HAP-1 (cell line): ENCODE measurements around the gene CDC37L1.
A peak's percentile ranks its signal among the peaks of the same experiment; 100 is the strongest.

Experiments
- DNase-seq, 2 experiments: peaks; one replicate each; pipeline ENCODE4 v3.0.0-alpha.2; 2016 to 2020; ENCODE audit warnings: low spot score in 2 of 2
- H3K27me3 ChIP-seq: fragments of 250-450 bp; sonication (Bioruptor Pico); 2 replicates; pipeline ENCODE4 v1.5.1; 2020; ENCODE audit warnings: low read depth, mild to moderate bottlenecking, moderate library complexity
- H3K36me3 ChIP-seq: fragments of 250-450 bp; sonication (Bioruptor Pico); replicated peaks from 2 replicates; pipeline ENCODE4 v1.5.1; 2020; ENCODE audit warnings: mild to moderate bottlenecking
- H3K4me1 ChIP-seq: fragments of 250-450 bp; sonication (Bioruptor Pico); 2 replicates; pipeline ENCODE4 v1.5.1; 2020; ENCODE audit warnings: mild to moderate bottlenecking
- H3K4me3 ChIP-seq: fragments of 250-450 bp; sonication (Bioruptor Pico); 2 replicates; pipeline ENCODE4 v1.5.1; 2020; ENCODE audit warnings: mild to moderate bottlenecking, moderate library complexity
- H3K9me3 ChIP-seq: fragments of 250-450 bp; sonication (Bioruptor Pico); 2 replicates; pipeline ENCODE4 v1.5.1; 2020; ENCODE audit warnings: mild to moderate bottlenecking, moderate library complexity
- in situ Hi-C: fragments of 300-500 bp; cut with MboI; formaldehyde crosslinking; loops from 3 replicates; pipeline ENCODE4 v1.14.3; 2020; ENCODE audit warnings: low sequenced_read_pairs, inconsistent platforms, mixed read lengths

Gene CDC37L1

DNA sequence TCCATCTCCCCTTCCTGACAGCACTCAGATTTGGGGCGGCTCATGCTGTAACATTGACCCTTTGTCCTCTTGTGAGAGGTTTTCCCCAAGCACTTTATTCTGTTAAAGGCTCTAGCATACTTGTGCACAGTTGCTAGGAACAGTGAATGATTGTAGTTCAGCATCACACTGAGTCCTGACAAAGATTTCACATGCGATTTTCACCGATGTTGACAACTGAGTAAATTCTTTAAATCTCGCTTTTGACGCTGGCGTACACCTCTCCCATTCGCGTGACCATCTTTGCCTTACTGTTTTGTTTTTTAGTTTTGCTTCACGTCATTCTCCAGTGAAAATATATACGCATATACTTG lies 780 bp downstream of the CDC37L1 start:
- Histone ChIP-seq H3K36me3 (peaks cover 5% of the 10 kb centered on the region), H3K27me3 (no peaks in the 10 kb centered on the region), H3K9me3 (no peaks in the 10 kb centered on the region), H3K4me1 (peaks cover 19% of the 10 kb centered on the region), H3K4me3 (peak overlapping the region; percentile 55)
- in situ Hi-C loops, result no loop called here
- DNase-seq, result no peak

DNA sequence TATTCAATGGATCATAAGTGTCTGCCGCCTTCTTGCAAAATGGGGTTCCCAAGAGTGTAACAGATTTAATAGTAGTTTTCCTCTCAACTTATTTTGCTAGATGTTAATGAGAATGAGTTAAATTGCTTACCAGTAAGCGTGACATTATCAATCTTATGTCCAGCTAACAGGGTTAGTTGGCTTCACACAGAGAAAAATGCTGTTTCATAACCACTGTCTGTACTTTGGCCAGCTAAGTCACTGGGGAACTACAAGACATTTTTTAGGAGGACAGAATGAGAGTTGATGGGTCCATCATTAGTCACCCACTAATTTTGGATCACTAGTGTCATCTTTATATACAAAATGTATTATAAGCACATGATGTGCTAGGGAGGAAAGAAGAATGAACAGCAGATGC lies 1.4 kb downstream of the CDC37L1 start:
- in situ Hi-C loops, result no loop called here
- Histone ChIP-seq H3K27me3 (no peaks in the 10 kb centered on the region), H3K4me3 (peak overlapping the region; percentile 55), H3K9me3 (no peaks in the 10 kb centered on the region), H3K4me1 (peaks cover 19% of the 10 kb centered on the region), H3K36me3 (peaks cover 11% of the 10 kb centered on the region)
- DNase-seq, result no peak

DNA sequence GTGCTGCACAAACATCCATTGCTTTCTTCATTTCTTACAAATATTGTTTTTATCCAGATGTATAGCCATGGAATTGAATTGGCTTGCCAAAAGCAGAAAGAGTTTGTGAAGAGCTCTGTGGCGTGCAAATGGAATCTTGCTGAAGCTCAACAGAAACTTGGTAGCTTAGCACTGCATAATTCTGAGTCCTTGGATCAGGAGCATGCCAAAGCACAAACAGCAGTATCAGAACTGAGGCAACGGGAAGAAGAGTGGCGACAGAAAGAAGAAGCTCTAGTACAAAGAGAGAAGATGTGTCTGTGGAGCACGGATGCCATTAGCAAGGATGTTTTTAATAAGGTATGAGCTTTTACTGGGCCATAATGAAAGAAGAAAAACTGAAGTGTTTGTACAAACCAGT lies 5.5 kb downstream of the CDC37L1 start:
- Histone ChIP-seq H3K27me3 (no peaks in the 10 kb centered on the region), H3K36me3 (peaks cover 16% of the 10 kb centered on the region), H3K4me1 (peaks cover 14% of the 10 kb centered on the region), H3K4me3 (no peak overlapping the region), H3K9me3 (no peaks in the 10 kb centered on the region)
- no peak for DNase-seq
- in situ Hi-C loops, result no loop called here

DNA sequence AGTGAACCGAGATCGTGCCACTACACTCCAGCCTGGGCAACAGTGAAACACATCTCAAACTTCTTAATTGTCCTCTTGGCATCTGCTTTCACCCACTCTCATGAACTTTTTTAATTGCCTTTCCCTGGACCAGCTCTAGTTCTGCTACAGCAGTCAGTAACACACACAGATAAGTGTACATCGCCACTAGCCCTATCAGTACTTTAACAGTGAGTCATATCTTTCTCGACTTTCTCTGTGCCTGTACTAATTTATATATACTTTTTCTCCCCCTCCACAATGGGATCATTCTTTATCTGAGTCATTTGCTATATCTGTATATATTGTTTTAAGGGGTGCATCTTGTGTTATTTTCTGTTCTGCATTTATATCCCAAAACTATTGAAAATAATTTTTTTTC lies 6.7 kb downstream of the CDC37L1 start:
- H3K27me3 ChIP-seq, result no peaks in the 10 kb centered on the region
- in situ Hi-C loops, result no loop called here
- H3K9me3 ChIP-seq, result no peaks in the 10 kb centered on the region
- peaks cover 26% of the 10 kb centered on the region for H3K36me3 ChIP-seq
- DNase-seq, result no peak
- H3K4me1 ChIP-seq, result peaks cover 7% of the 10 kb centered on the region
- H3K4me3 ChIP-seq, result no peak overlapping the region

DNA sequence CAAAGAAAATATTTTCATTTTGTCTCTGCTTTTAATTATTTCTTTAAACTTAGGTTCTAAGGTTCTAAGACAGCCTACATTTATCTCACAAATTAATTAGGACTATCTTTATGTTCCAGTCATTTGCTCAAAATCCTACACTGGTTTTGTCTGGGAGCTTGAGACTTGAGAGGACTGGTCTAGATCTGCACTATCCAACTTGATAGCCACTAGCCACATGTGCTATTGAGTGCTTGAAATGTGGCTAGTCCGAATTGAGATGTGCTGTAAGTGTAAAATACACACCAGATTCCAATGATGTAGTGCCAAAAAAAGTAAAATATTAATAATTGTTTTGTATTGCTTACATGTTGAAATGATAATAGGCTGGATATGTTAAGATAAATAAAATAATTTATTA lies 7.2 kb downstream of the CDC37L1 start:
- Histone ChIP-seq H3K4me1 (peaks cover 6% of the 10 kb centered on the region), H3K9me3 (no peaks in the 10 kb centered on the region), H3K36me3 (peaks cover 26% of the 10 kb centered on the region), H3K27me3 (no peaks in the 10 kb centered on the region), H3K4me3 (no peak overlapping the region)
- in situ Hi-C loops, result no loop called here
- no peak for DNase-seq

DNA sequence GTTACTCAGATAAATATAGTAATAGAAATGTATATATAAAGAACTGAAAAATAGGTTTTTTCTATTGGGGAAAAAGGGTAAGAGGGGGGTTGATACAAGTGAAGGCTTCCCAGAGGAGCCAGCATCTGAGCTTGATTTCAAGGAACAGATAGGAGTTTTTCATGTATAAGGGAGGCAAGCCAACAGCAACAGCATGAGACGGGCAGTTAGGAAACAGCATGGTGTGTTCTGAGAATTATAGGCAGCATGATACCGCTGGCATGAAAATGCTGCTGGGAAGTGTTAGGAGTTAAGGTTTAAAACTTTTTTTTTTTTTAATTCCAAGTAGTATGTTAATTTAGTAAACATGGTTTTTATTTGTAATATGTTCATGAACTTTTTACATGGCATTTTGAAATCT lies 9.7 kb downstream of the CDC37L1 start:
- Histone ChIP-seq H3K9me3 (no peaks in the 10 kb centered on the region), H3K27me3 (no peaks in the 10 kb centered on the region), H3K4me1 (peaks cover 11% of the 10 kb centered on the region), H3K4me3 (no peak overlapping the region), H3K36me3 (peaks cover 23% of the 10 kb centered on the region)
- DNase-seq, result no peak
- in situ Hi-C loops, result no loop called here

DNA sequence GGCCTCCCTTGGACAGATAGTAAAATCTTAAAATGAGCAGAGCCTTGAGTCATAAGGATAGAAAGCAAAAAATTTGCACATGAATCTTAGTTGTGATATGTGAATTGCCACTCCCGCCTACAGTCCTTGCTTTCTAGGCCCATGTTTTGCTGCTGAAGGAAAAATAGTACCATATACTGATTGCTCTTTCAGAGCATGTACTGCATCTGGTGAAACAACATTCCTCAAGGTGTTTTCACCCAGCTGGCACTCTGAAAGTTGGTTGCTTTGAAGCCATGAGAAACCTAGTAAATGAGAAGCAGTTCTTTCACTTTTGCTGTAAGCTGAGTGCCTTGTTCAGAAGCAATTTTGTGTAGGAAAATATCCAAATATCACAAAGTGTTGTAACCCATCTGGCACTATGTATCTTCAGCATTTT lies 10.3 kb downstream of the CDC37L1 start:
- Histone ChIP-seq H3K27me3 (no peaks in the 10 kb centered on the region), H3K4me3 (no peak overlapping the region), H3K36me3 (peaks cover 23% of the 10 kb centered on the region), H3K4me1 (peaks cover 11% of the 10 kb centered on the region), H3K9me3 (no peaks in the 10 kb centered on the region)
- in situ Hi-C loops, result no loop called here
- DNase-seq, result no peak

DNA sequence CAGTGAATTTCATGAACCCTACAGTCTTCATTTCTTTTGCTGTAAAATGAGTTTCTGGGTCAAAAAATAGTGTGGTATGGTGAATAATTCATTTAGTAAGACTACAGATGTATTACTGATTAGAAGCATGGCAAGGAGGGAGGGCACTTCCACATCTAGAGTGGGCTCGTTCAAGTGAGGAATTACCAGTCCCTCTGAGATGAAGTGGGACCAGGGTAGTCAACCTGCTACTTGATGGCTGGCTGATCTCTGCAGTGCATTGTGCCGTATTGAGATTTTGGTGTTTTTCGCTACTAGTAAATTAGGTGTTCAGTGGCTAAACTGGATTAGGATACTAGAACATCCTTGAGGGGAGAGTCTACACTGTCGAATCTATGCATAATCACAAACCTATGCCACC lies 10.8 kb downstream of the CDC37L1 start:
- Histone ChIP-seq H3K4me3 (no peak overlapping the region), H3K36me3 (peaks cover 24% of the 10 kb centered on the region), H3K27me3 (no peaks in the 10 kb centered on the region), H3K9me3 (no peaks in the 10 kb centered on the region), H3K4me1 (peaks cover 11% of the 10 kb centered on the region)
- in situ Hi-C loops, result no loop called here
- DNase-seq, result no peak

DNA sequence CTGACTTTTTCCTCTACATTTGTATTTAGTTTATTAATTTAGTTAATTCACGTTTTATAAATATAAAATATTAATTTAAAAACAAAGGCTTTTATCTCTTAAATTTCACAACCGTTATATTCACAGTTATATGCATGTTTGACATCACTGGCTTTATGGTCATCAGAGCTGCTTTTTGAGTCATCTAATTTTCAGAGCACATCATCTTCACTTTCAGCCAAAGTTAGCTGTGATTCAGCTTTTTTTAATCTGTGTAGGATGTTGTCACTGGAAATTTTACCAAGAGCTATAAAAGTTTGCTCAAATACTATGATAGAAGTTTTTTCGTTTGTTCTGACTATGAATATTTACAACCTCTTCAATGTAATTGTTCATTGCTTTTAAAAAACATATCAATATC lies 12.4 kb downstream of the CDC37L1 start:
- H3K27me3 ChIP-seq, result no peaks in the 10 kb centered on the region
- H3K9me3 ChIP-seq, result no peaks in the 10 kb centered on the region
- no peak overlapping the region for H3K4me3 ChIP-seq
- in situ Hi-C loops, result no loop called here
- no peak for DNase-seq
- H3K36me3 ChIP-seq, result peaks cover 19% of the 10 kb centered on the region
- H3K4me1 ChIP-seq, result peaks cover 11% of the 10 kb centered on the region

DNA sequence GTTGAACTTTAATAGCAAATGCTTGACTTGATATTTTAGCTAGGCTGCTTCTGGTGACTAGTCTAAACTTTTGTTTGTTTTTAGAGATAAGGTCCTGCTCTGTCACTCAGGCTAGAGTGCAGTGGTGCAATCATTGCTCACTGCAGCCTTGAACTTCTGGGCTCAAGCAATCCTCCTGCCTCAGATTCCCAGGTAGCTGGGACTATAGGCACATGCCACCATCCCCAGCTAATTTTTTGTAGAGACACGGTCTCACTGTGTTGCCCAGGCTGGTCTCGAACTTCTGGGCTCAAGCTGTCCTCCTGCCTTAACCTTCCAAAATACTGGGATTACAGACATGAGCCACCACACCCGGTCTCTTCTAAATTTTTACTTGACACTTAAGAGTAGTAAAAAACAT lies 20.7 kb downstream of the CDC37L1 start:
- no peaks in the 10 kb centered on the region for H3K4me1 ChIP-seq
- in situ Hi-C loops, result no loop called here
- H3K27me3 ChIP-seq, result no peaks in the 10 kb centered on the region
- no peak overlapping the region for H3K4me3 ChIP-seq
- H3K36me3 ChIP-seq, result peaks cover 41% of the 10 kb centered on the region
- no peaks in the 10 kb centered on the region for H3K9me3 ChIP-seq
- no peak for DNase-seq

DNA sequence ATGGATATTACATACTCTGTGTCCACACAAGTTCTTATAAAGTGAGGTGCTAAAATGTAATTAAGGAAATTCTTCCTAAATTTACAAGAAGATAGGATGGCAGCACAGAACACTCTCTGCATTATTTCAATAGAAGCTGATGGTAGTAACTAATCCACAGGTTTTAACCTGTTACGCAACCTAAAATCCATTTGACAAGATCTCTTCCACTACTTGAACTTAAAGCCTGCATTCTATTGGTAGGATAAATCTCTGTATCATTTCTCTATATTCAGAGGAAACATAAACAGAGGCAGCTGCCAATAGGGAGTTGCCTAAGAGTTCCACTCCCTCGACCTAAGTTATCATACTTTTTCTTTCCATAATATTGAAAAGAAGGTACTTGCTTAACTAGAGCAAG lies 21.6 kb downstream of the CDC37L1 start:
- in situ Hi-C loops, result no loop called here
- Histone ChIP-seq H3K36me3 (peaks cover 41% of the 10 kb centered on the region), H3K9me3 (no peaks in the 10 kb centered on the region), H3K4me3 (no peak overlapping the region), H3K27me3 (no peaks in the 10 kb centered on the region), H3K4me1 (no peaks in the 10 kb centered on the region)
- DNase-seq, result no peak

DNA sequence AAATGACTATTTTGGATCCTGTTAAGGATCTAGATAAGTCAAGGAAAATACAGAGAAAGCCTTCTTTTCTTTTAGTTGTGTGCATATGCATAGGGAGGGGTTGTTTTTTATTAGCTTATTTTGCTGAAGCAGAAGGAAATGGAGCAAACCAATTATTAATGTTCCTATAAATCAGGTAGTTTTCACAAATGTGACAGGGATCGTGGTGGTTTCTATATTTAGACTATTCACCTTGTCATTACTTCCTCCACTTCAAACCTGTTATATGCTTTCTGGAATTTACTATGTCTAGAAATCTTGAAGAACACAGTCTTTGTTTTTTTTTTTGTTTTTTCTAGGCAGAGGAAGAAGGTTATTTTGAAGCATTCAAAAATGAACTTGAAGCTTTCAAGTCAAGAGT lies 22.2 kb downstream of the CDC37L1 start:
- in situ Hi-C loops, result no loop called here
- Histone ChIP-seq H3K36me3 (peaks cover 38% of the 10 kb centered on the region), H3K4me3 (no peak overlapping the region), H3K9me3 (no peaks in the 10 kb centered on the region), H3K27me3 (no peaks in the 10 kb centered on the region), H3K4me1 (no peaks in the 10 kb centered on the region)
- DNase-seq, result no peak

DNA sequence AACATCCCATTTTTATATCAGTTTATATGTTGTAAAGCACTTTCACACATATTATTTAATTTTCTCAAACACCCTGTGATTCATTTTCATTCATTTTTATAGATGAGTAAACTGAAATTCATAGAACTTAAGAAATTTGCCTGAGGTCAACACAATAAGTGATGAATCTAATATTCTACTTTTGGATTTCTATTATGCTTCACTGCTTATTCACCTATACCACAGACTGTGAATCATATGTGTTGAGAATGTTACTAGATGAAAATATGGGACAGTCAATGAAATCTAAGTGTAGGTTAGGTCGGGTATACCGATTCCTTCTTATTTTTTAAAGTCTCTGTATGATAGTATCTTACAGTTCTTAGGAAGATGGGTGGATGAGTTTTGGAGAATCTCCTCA lies 24.8 kb downstream of the CDC37L1 start:
- Histone ChIP-seq H3K9me3 (no peaks in the 10 kb centered on the region), H3K4me1 (no peaks in the 10 kb centered on the region), H3K27me3 (no peaks in the 10 kb centered on the region), H3K36me3 (peaks cover 27% of the 10 kb centered on the region), H3K4me3 (no peak overlapping the region)
- in situ Hi-C loops, result no loop called here
- no peak for DNase-seq

DNA sequence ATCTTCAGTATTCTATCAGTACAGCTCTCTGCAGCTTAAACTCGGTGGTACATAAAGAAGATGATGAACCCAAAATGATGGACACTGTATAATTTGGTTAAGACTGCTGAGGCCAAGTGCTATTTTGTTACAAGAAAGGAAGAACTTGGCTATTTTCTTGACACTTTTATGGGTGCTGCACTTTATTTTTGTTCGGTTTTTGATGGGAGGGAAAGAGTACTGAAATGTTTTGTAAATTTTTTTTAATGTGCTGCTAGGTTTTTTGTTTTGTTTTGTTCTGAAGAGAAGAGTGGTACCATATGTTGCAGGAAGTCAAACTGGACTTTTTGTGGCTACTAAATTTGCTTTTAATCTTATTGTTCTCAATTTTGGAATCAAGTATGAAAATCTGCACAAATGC lies 26.7 kb downstream of the CDC37L1 start:
- in situ Hi-C loops, result no loop called here
- Histone ChIP-seq H3K4me1 (no peaks in the 10 kb centered on the region), H3K4me3 (no peak overlapping the region), H3K36me3 (peaks cover 33% of the 10 kb centered on the region), H3K27me3 (no peaks in the 10 kb centered on the region), H3K9me3 (no peaks in the 10 kb centered on the region)
- no peak for DNase-seq

DNA sequence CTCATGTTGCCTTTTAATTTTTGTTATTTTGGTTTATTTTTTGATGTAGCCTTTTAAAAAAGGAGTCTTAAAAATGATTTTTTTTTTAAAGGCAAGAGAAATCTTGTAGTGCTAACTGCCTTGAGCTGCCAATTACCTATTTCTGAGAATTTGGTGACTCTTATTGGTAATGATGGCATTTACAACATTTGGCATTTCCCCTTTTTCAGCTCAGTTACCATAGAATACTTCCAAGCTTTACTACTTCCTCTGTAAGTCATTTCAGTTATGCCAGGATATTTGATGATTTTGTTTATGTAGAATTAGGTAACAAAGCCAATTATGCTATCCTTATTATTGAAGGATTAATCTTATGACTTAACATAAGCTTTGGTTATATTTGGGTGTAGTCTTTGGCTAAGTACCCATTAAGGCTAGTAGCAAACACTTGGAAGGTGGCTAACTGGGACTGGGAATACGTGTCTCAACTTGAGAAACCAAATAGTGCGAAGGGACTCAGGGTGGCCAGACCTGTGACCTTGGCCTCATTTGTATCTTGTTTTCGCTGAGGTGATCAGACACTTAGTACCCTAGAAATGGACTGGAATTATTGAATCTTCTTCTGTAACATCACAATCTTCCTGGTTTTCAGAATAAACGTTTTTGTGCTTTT lies 27.7 kb downstream of the CDC37L1 start:
- peaks cover 43% of the 10 kb centered on the region for H3K36me3 ChIP-seq
- in situ Hi-C loops, result no loop called here
- no peak for DNase-seq

More for the DNA sequence above, 27.7 kb downstream of the CDC37L1 start:
- Histone ChIP-seq H3K4me1 (no peaks in the 10 kb centered on the region), H3K9me3 (no peaks in the 10 kb centered on the region), H3K4me3 (no peak overlapping the region), H3K27me3 (no peaks in the 10 kb centered on the region)
